ENCODE data around the gene SH3PXD2A. TPM values are rescaled to one million over a fixed set of nuclear protein-coding genes. Genes with fewer than 3 reads are reported as not detected.

Gene SH3PXD2A
- total RNA-seq, 4 donors from 2014 or later = 35.0 to 54.8 (median 45.4) TPM

GRCh38 chr10:103822107-103822716 lies 33.2 kb downstream of the SH3PXD2A start:
- DNase-seq (ENCODE audit: low spot score in 2 of 2) = no peak
- TF ChIP-seq POLR2A (IDR thresholded peaks at IDR 0.05) (no peak), CTCF (IDR thresholded peaks at IDR 0.05) (no peak)
- H3K4me3 ChIP-seq (ENCODE audit: low read depth, poor library complexity, severe bottlenecking) = no peak overlapping the region
- 95 to 96% methylated on average over 5 of the region's 5 CpGs for WGBS, 2 donors
- intact Hi-C loops (cut with DNase I; ENCODE audit: low total_unique reads) = no loop called here

GRCh38 chr10:103820101-103821062 lies 35.0 kb downstream of the SH3PXD2A start:
- intact Hi-C loops (cut with DNase I; ENCODE audit: low total_unique reads) = no loop called here
- 32 to 34% methylated on average over 15 to 16 of the region's 19 CpGs for WGBS, 2 donors
- DNase-seq (ENCODE audit: low spot score in 2 of 2) = peak in 1 of 2 donors; percentile 93
- TF ChIP-seq CTCF (IDR thresholded peaks at IDR 0.05) (no peak), POLR2A (IDR thresholded peaks at IDR 0.05) (no peak)
- no peak overlapping the region for H3K4me3 ChIP-seq (ENCODE audit: low read depth, poor library complexity, severe bottlenecking)

GRCh38 chr10:103819493-103819892 lies 35.9 kb downstream of the SH3PXD2A start:
- H3K4me3 ChIP-seq (ENCODE audit: low read depth, poor library complexity, severe bottlenecking) = no peak overlapping the region
- TF ChIP-seq POLR2A (IDR thresholded peaks at IDR 0.05) (no peak), CTCF (IDR thresholded peaks at IDR 0.05) (no peak)
- intact Hi-C loops (cut with DNase I; ENCODE audit: low total_unique reads) = no loop called here
- no peak for DNase-seq (ENCODE audit: low spot score in 2 of 2)
- WGBS, 2 donors = 67 to 69% methylated on average over 7 of the region's 7 CpGs

GRCh38 chr10:103818765-103819374 lies 36.5 kb downstream of the SH3PXD2A start:
- TF ChIP-seq CTCF (IDR thresholded peaks at IDR 0.05) (no peak), POLR2A (IDR thresholded peaks at IDR 0.05) (no peak)
- WGBS, 2 donors = 75 to 81% methylated on average over 6 of the region's 6 CpGs
- intact Hi-C loops (cut with DNase I; ENCODE audit: low total_unique reads) = no loop called here

GRCh38 chr10:103818105-103818504 lies 37.3 kb downstream of the SH3PXD2A start:
- no peak overlapping the region for H3K4me3 ChIP-seq (ENCODE audit: low read depth, poor library complexity, severe bottlenecking)
- WGBS, 2 donors = 74 to 82% methylated on average over 3 of the region's 3 CpGs
- no peak for TF ChIP-seq POLR2A (IDR thresholded peaks at IDR 0.05)
- DNase-seq (ENCODE audit: low spot score in 2 of 2) = no peak
- intact Hi-C loops (cut with DNase I; ENCODE audit: low total_unique reads) = no loop called here

More at GRCh38 chr10:103818765-103819374, 36.5 kb downstream of the SH3PXD2A start:
- H3K4me3 ChIP-seq (ENCODE audit: low read depth, poor library complexity, severe bottlenecking) = no peak overlapping the region
- no peak for DNase-seq (ENCODE audit: low spot score in 2 of 2)

GRCh38 chr10:103816431-103816830 lies 38.9 kb downstream of the SH3PXD2A start:
- no peak for DNase-seq (ENCODE audit: low spot score in 2 of 2)
- no peak overlapping the region for H3K4me3 ChIP-seq (ENCODE audit: low read depth, poor library complexity, severe bottlenecking)
- intact Hi-C loops (cut with DNase I; ENCODE audit: low total_unique reads) = no loop called here
- TF ChIP-seq CTCF (IDR thresholded peaks at IDR 0.05) = no peak
- TF ChIP-seq POLR2A (IDR thresholded peaks at IDR 0.05) = no peak
- 61 to 67% methylated on average over 6 of the region's 6 CpGs for WGBS, 2 donors
